ENCODE results near the gene EAF1.
"Not testable (repeated sequence)": the region's sequence is repeated elsewhere in the genome, so short reads cannot be mapped to it uniquely, and the experiment has no call there.

Gene EAF1

GRCh38 chr3:15405448-15406050 lies 21.8 kb upstream of the EAF1 start:
- no peak for DNase-seq (ENCODE audit: low read depth in 3 of 3)

GRCh38 chr3:15409239-15409638 lies 18.2 kb upstream of the EAF1 start:
- no peak for DNase-seq (ENCODE audit: low read depth in 3 of 3)

GRCh38 chr3:15409774-15410173 lies 17.6 kb upstream of the EAF1 start:
- DNase-seq (ENCODE audit: low read depth in 3 of 3): no peak

- not testable (repeated sequence) for DNase-seq (ENCODE audit: low read depth in 3 of 3)
Observed at GRCh38 chr3:15410966-15411365, 16.4 kb upstream of the EAF1 start.

GRCh38 chr3:15420871-15421270 lies 6.5 kb upstream of the EAF1 start:
- no peak for DNase-seq (ENCODE audit: low read depth in 3 of 3)

- DNase-seq (ENCODE audit: low read depth in 3 of 3): no peak
Observed at GRCh38 chr3:15426579-15427118, 749 bp upstream of the EAF1 start.

GRCh38 chr3:15427981-15428380 lies 583 bp downstream of the EAF1 start:
- no peak for DNase-seq (ENCODE audit: low read depth in 3 of 3)

- DNase-seq (ENCODE audit: low read depth in 3 of 3): no peak
Observed at GRCh38 chr3:15428539-15428938, 1.1 kb downstream of the EAF1 start.

GRCh38 chr3:15429080-15429479 lies 1.7 kb downstream of the EAF1 start:
- no peak for DNase-seq (ENCODE audit: low read depth in 3 of 3)

GRCh38 chr3:15430624-15431023 lies 3.2 kb downstream of the EAF1 start:
- no peak for DNase-seq (ENCODE audit: low read depth in 3 of 3)

- no peak for DNase-seq (ENCODE audit: low read depth in 3 of 3)
Observed at GRCh38 chr3:15431256-15431837, 3.9 kb downstream of the EAF1 start.

- no peak for DNase-seq (ENCODE audit: low read depth in 3 of 3)
Observed at GRCh38 chr3:15433531-15433930, 6.1 kb downstream of the EAF1 start.

- DNase-seq (ENCODE audit: low read depth in 3 of 3): no peak
Observed at GRCh38 chr3:15434756-15435155, 7.4 kb downstream of the EAF1 start.

GRCh38 chr3:15436246-15436645 lies 8.8 kb downstream of the EAF1 start:
- DNase-seq (ENCODE audit: low read depth in 3 of 3): no peak

- DNase-seq (ENCODE audit: low read depth in 3 of 3): no peak
Observed at GRCh38 chr3:15438983-15439382, 11.6 kb downstream of the EAF1 start.

GRCh38 chr3:15439476-15439875 lies 12.1 kb downstream of the EAF1 start:
- no peak for DNase-seq (ENCODE audit: low read depth in 3 of 3)

- no peak for DNase-seq (ENCODE audit: low read depth in 3 of 3)
Observed at GRCh38 chr3:15440891-15441290, 13.5 kb downstream of the EAF1 start.

- no peak for DNase-seq (ENCODE audit: low read depth in 3 of 3)
Observed at GRCh38 chr3:15443826-15444524, 16.6 kb downstream of the EAF1 start.

GRCh38 chr3:15449489-15450224 lies 22.3 kb downstream of the EAF1 start:
- DNase-seq (ENCODE audit: low read depth in 3 of 3): no peak

- no peak for DNase-seq (ENCODE audit: low read depth in 3 of 3)
Observed at GRCh38 chr3:15450438-15451215, 23.2 kb downstream of the EAF1 start.

All from stimulated activated CD4-positive, alpha-beta T cell treated with anti-CD3 and anti-CD28 coated beads, TNF-alpha, amount 100 ng/mL, for 4 hours (primary cell).